Panc1 (cell line): ENCODE measurements around the gene CLDN3. TPM values are rescaled to one million over a fixed set of nuclear protein-coding genes. Genes with fewer than 3 reads are reported as not detected.

ENCODE experiments used
- total RNA-seq: library from RNA; stranded (reverse); gene quantifications from one replicate; pipeline ENCODE4 v1.2.1, GENCODE V29; 2021; ENCODE audit not compliant: unreplicated experiment

CLDN3 gene
- total RNA-seq, 1 experiment from 2014 or later: 16.8 TPM

Other genes with a start within 250 kb of the CLDN3 start
- gene BAZ1B, start 248.0 kb downstream of the CLDN3 start, total RNA-seq: 107 TPM
- gene BCL7B, start 212.6 kb downstream of the CLDN3 start, total RNA-seq: 95.4 TPM
- 60.1 TPM for gene TBL2, start 191.7 kb downstream of the CLDN3 start, total RNA-seq
- 7.2 TPM for gene MLXIPL, start 145.7 kb downstream of the CLDN3 start, total RNA-seq
- gene VPS37D, start 102.4 kb downstream of the CLDN3 start, total RNA-seq: 4.4 TPM
- gene DNAJC30, start 86.8 kb downstream of the CLDN3 start, total RNA-seq: 11.1 TPM
- gene BUD23, start 86.7 kb downstream of the CLDN3 start, total RNA-seq: 124 TPM
- gene STX1A, start 50.6 kb downstream of the CLDN3 start, total RNA-seq: 80.9 TPM
- gene ABHD11, start 31.5 kb downstream of the CLDN3 start, total RNA-seq: 54.2 TPM
- 295 TPM for gene CLDN4, start 60.7 kb upstream of the CLDN3 start, total RNA-seq
- 3.4 TPM for gene METTL27, start 72.2 kb upstream of the CLDN3 start, total RNA-seq
- gene TMEM270, start 90.9 kb upstream of the CLDN3 start, total RNA-seq: 0.72 TPM